Body of pancreas (tissue), 4 donors: ENCODE data around the gene TSNAX.

ENCODE experiments used
- POLR2A ChIP-seq, 3 donors: fragments of 450-650 bp; IDR thresholded peaks; one replicate each; pipeline ENCODE4 v1.6.1; 2016; ENCODE audit warnings: antibody characterized with exemption in 3 of 3, mild to moderate bottlenecking in 2 of 3
- TF ChIP-seq, protein P1 (sequence below), 7 experiments: fragments of 450-650 bp in 4 of 7; fragments of 200-600 bp in 3 of 7; sonication (generic) in 3 of 7; IDR thresholded peaks; one replicate each; pipeline ENCODE4 v1.5.1; 2016 to 2019; ENCODE audit warnings: antibody characterized with exemption in 7 of 7

DNA sequence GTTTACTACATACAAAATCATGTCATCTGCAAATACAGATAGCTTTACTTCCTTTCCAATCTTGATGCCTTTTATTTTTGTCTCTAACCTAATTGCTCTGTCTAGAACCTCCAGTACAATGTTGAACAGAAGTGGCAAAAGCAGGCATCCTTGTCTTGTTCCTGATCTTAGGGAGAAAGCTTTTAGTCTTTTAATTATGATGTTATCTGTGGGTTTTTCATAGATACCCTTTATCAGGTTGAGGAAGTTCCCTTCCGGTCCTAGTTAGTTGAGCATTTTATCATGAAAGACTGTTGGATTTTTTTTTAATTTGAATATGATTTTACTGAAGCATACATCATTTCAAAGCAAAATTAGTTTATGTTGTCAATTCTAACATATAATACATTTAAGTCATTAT is 52.4 kb downstream of the TSNAX start:
- TF ChIP-seq, protein P1, sequence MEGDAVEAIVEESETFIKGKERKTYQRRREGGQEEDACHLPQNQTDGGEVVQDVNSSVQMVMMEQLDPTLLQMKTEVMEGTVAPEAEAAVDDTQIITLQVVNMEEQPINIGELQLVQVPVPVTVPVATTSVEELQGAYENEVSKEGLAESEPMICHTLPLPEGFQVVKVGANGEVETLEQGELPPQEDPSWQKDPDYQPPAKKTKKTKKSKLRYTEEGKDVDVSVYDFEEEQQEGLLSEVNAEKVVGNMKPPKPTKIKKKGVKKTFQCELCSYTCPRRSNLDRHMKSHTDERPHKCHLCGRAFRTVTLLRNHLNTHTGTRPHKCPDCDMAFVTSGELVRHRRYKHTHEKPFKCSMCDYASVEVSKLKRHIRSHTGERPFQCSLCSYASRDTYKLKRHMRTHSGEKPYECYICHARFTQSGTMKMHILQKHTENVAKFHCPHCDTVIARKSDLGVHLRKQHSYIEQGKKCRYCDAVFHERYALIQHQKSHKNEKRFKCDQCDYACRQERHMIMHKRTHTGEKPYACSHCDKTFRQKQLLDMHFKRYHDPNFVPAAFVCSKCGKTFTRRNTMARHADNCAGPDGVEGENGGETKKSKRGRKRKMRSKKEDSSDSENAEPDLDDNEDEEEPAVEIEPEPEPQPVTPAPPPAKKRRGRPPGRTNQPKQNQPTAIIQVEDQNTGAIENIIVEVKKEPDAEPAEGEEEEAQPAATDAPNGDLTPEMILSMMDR (IDR thresholded peaks at IDR 0.05), result no peak
- no peak for TF ChIP-seq POLR2A (IDR thresholded peaks at IDR 0.05)
